GM21526 (cell line): ENCODE measurements around the gene GCHFR.
A peak's percentile ranks its signal among the peaks of the same experiment; 100 is the strongest.

Source experiments
- ATAC-seq: cut with Tn5 transposase; IDR thresholded peaks from one replicate; pipeline ENCODE4 v1.9.1; 2021; ENCODE audit warnings: moderate library complexity; ENCODE audit not compliant: unreplicated experiment, low FRiP score

The GCHFR gene

GRCh38 chr15:40775007-40775406 is 11.1 kb downstream of the GCHFR start:
- no peak for ATAC-seq

DNA sequence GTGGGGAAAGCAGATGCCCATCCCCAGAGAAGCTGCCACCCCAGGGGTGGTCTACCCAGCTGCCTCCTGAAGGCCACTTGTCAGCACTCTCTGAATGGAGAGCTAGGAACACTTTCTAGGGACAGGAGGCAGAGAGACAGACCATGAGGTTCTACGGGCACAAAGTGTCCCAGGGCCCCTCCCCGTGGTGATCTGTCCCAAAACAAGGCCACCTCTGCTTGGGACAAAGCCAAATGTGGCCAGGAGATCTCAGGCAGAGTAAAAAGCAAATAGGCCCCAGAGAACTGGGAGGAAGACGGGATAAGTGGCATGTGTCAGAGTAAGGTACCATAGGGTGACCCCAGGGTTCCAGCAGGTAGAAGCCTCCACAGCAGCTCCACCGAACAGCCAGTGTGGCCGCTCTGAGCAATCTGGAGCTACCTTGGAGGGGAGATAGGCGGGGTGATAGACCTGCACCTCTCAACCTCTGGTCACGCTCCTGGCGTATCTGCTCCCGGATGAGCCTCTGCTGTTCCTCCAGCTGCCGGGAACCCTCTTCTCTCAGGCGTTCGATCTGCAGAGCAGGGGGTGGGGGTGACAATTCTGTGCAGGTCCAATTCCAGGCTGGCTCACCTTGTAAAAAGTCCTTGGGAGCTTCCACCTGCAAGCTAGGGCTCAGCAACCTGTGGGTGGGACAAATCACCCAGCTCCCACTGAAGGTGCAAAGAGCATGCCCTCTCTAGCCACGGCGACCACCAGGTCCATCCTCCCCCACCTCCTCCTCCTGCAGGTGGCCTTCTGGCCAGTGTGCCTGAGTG is 12.1 kb downstream of the GCHFR start:
- ATAC-seq = no peak

- no peak for ATAC-seq
These were observed 12.8 kb downstream of the GCHFR start for GRCh38 chr15:40776537-40777141.

- peak; percentile 67 for ATAC-seq
These were observed 18.9 kb downstream of the GCHFR start for GRCh38 chr15:40782609-40783227.

DNA sequence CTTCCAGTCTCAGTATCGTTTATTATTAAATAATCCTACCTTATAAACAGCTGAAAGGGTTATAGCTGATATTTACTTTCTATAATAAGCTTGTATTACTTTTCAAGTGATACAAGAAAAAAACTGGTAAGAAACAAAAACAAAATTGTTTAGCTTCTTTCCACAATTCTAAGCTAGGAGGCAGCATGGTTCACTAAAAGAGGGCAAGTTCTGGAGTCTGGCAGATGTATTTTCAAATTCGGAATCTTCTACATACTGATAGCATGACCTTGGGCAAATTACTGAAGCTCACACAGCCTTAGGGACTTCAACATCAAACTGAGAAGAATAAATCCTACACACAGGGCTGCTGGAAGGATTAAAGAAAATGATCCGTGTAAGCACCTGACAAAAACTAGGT is 21.3 kb downstream of the GCHFR start:
- ATAC-seq = no peak

GRCh38 chr15:40785814-40786213 is 21.9 kb downstream of the GCHFR start:
- ATAC-seq = no peak

GRCh38 chr15:40787344-40787841 is 23.5 kb downstream of the GCHFR start:
- no peak for ATAC-seq

DNA sequence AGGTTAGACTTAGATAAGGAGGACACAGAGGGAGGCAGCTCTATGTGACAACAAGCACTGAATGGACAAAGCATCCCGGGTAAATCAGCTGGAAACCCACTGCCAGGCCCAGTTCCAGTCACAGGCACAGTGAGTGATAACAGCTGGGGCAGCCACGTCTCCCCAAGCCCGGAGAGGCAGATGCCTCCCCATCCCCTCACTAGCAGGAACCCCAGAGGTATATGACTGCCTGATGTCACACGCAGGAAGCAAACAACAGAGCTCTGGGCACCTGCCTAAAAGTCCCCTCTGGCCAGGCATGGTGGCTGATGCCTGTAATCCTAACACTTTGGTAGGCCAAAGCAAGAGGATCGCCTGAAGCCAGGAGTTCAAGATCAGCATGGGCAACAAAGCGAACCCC is 24.1 kb downstream of the GCHFR start:
- ATAC-seq = no peak

DNA sequence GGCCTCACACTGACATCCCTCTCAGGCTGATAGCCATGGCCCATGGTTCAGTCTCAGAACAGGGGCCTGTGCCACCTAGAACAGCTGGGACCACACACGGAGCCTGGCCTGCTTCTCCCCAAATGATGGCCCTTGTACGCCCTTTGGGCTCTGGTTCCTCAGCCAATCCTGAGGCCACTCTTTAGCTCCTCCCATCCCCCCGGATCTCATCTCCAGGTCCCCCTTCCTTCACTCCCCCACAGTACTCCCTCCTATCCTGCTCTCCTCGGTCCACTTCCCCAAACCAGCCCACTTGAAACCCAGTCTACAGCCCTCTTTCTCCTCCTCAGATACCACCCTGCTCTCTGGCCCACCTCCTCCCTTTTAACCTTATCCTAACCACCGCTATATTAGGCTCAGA is 25.3 kb downstream of the GCHFR start:
- ATAC-seq = no peak

DNA sequence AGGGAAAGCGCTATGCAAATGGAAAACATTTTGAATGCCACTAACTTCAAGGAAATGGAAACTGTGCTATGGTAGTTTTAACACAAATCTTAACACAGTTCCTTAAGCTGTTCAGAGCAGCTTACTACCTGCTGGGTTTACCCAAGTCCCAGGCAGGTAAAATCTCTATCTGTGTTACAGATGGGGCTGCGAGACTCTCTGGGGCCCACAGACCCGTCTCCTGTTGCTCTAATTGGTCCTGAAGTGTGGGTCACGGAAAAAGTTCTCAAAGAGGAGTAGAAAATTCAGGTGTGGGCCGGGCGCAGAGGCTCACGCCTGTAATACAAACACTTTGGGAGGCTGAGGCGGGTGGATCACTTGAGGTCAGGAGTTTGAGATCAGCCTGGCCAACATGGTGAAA is 26.1 kb downstream of the GCHFR start:
- ATAC-seq = no peak

DNA sequence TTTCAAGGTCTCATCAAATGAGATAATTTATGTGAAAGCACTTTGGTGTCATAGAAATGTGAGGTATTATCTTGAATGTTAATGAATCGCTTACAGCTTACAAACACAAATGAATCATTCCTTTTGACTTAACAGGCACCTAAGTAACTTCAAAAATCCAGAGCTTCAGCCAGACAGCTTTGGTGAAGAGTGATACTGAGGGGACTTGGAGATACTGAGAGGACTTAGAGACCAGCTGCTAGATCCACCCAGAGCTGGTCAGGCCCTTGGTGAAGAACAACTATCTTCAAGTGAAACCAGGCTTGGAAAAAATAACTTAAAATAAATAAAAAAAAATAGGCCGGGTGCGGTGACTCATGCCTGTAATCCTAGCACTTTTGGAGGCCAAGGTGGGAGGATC is 26.9 kb downstream of the GCHFR start:
- ATAC-seq = no peak

DNA sequence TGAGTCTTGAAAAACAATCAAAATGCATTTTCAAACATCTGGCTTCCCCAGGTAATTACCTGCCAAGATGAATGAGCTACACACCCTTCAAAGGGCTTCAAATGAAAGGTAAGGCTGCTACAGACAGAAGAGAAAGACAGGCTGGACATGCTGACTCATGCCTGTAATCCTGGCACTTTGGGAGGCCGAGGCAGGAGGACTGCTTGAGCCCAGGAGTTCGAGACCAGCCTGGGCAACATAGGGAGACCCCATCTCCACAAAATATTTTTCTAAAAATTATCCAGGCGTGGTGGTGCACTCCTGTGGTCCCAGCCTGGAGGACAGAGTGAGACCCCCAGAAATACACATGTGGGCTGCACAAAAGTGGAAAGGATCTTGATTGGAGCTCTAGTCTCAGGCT is 28.5 kb downstream of the GCHFR start:
- ATAC-seq = no peak

DNA sequence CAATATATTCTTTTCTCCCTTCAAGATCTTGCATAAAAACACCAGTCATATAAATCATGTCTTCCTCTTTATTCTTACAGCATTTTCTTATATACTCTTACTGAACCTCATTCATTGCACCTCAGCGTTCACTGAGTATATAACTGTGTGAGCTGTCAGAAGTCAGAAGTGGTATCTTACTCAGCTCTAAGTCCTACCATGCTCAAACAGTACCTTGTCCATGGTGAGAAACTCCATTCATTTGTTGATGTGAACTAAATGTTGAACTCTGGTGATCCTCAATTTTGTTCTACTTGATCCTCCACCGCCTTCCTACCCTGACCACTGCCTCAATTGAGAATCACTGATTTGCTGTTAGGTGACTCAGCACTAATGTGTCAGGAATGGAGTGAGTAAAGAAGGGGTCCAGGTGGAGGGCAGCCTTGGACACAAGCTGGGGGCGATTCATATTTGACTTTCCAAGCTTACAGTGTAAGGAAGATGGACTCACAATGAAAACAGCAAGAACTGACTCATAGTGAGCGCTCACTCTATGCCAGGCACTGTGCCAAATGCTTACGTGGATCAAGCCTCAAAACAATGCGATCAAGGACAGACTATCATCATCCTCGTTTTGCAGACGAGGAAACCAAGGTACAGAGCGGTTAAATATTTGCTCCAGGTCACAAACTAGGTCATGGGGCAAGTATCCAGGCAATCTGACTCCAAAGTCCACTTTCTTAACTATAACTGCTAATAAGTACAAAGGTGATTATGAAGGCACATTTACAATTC is 29.5 kb downstream of the GCHFR start:
- ATAC-seq = no peak

DNA sequence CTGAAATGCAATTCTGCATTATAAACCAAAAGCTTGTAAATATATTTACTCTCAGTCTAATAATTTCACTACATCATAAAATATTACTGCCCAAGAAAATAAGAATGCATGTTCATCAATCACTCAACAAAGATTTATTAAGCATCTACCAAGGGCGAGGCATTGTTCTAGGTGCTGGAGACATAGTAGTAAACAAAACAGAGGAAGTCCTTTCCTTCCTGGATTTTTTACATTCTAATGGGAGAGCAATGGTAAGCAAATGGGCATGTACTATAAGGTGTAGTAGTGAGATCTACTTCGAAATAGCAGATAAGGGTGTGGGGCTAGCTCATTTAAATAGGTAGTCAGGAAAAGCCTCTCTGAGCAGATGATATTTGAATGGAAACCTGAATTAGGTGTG is 32.2 kb downstream of the GCHFR start:
- no peak for ATAC-seq

GRCh38 chr15:40796512-40796911 is 32.6 kb downstream of the GCHFR start:
- ATAC-seq = no peak

GRCh38 chr15:40799523-40799922 is 35.7 kb downstream of the GCHFR start:
- no peak for ATAC-seq

DNA sequence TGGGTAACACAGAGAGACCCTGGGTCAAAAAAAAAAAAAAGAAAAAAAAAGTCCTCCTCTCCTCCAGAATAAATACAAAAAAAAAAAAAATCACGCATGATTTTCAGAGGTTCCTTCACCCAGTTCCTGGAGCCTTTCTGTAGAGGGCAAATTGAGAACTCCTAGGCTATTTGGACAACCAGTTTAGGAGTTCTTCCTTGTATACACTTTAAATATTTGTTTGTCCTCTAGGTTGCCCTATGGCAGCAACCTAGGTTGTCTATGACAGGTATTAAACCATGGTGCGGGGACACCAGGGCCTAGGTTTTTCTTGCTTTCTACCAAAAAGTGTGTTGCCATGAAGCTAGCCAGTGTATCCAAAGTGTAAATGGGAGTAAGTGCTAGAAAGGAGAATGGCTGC is 39.2 kb downstream of the GCHFR start:
- no peak for ATAC-seq

GRCh38 chr15:40803688-40804087 is 39.8 kb downstream of the GCHFR start:
- ATAC-seq = no peak

GRCh38 chr15:40806672-40807027 is 42.8 kb downstream of the GCHFR start:
- no peak for ATAC-seq

DNA sequence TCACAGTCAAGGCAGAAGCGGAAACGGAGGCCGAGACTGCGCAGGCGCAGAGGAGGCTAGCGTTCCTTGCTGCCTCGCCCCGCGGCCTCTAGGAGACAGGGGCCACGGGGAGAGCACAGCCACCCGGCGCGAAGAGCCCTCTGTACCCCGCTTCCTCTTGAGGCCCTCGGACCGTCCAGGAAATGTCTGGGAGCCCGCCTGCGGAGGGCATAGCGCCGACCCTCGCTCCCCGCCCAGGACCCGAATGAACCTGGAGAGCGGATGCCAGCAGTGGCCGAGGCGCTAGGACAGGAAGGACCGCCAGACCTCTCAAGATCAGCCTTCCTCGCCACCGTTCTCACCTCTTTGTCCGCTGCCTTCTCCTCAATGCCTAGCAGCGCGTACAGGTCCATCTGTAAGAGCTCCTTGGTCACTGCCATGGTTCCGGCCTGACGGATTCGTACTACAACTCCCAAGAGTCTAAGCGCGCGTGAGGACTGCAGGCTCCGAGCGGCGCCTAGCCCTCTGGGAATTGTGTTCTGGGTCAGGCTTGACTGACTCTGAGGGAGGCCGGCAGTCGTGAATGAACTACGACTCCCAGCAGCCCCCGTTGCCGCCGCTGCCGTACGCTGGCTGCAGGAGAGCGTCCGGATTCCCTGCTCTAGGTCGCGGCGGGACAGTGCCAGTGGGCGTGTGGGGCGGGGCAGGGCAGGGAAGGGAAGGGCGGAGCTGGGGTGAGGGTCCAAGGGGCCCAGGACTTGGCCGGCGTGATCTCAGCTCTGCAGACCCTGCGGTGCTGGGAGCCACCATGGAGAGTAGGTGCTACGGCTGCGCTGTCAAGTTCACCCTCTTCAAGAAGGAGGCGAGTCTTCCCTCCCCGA is 43.4 kb downstream of the GCHFR start, which contains the start of the genes DNAJC17 and ZFYVE19:
Gene DNAJC17 (minus strand): TSS at position 446 of the 860 bp plus-strand sequence. CDS start 27 bp downstream, at position 419.
Gene ZFYVE19 (plus strand): TSS at position 62 of the 860 bp plus-strand sequence. CDS start 501 bp downstream, at position 563.
- peak; percentile 87 for ATAC-seq
